Progenitor cell of endocrine pancreas (in vitro differentiated cells): ENCODE measurements around the gene CCDC171. TPM values are rescaled to one million over a fixed set of nuclear protein-coding genes. Genes with fewer than 3 reads are reported as not detected.
"Not testable (repeated sequence)": the region's sequence is repeated elsewhere in the genome, so short reads cannot be mapped to it uniquely, and the experiment has no call there.

Experiments used
- DNase-seq: peaks from one replicate; pipeline ENCODE4 v3.0.0; 2021; ENCODE audit warnings: low spot score; ENCODE audit not compliant: unreplicated experiment
- H3K27ac Mint-ChIP-seq: 2 replicates; pipeline ENCODE4 v1.8.0; 2021; ENCODE audit warnings: mild to moderate bottlenecking, moderate library complexity, mixed read lengths
- H3K27me3 Mint-ChIP-seq: 2 replicates; pipeline ENCODE4 v1.8.0; 2021; ENCODE audit warnings: mixed read lengths
- H3K36me3 Mint-ChIP-seq: 2 replicates; pipeline ENCODE4 v1.8.0; 2022; ENCODE audit warnings: mixed read lengths; ENCODE audit not compliant: insufficient read depth
- H3K4me1 Mint-ChIP-seq: 2 replicates; pipeline ENCODE4 v1.8.0; 2021; ENCODE audit warnings: low read depth, mixed read lengths
- H3K4me3 Mint-ChIP-seq: 2 replicates; pipeline ENCODE4 v1.8.0; 2021; ENCODE audit warnings: low read depth, mild to moderate bottlenecking, moderate library complexity, mixed read lengths
- H3K9me3 Mint-ChIP-seq: 2 replicates; pipeline ENCODE4 v1.8.0; 2021; ENCODE audit warnings: low read depth, mixed read lengths
- CTCF ChIP-seq: fragments of 200-600 bp; sonication (generic); IDR thresholded peaks from one replicate; pipeline ENCODE4 v1.5.0; 2021; ENCODE audit warnings: antibody characterized with exemption, mild to moderate bottlenecking; ENCODE audit not compliant: unreplicated experiment
- total RNA-seq: library from RNA; stranded (reverse); gene quantifications from 2 replicates; pipeline ENCODE4 v1.2.1, GENCODE V29; 2021

CCDC171 gene
- total RNA-seq, 1 donor from 2014 or later, result 5.1 TPM

GRCh38 chr9:15778861-15779260 is 226.0 kb downstream of the CCDC171 start:
- no peak overlapping the region for H3K4me3 Mint-ChIP-seq
- H3K27ac Mint-ChIP-seq, result no peak overlapping the region
- no peaks in the 10 kb centered on the region for H3K36me3 Mint-ChIP-seq
- TF ChIP-seq CTCF, result no peak
- DNase-seq, result no peak
- peaks cover 4% of the 10 kb centered on the region for H3K9me3 Mint-ChIP-seq
- H3K27me3 Mint-ChIP-seq, result no peaks in the 10 kb centered on the region
- no peaks in the 10 kb centered on the region for H3K4me1 Mint-ChIP-seq

GRCh38 chr9:15782106-15782505 is 229.3 kb downstream of the CCDC171 start:
- H3K36me3 Mint-ChIP-seq, result peaks cover 4% of the 10 kb centered on the region
- no peak overlapping the region for H3K4me3 Mint-ChIP-seq
- TF ChIP-seq CTCF, result no peak
- H3K9me3 Mint-ChIP-seq, result no peaks in the 10 kb centered on the region
- peaks cover 1% of the 10 kb centered on the region for H3K4me1 Mint-ChIP-seq
- no peaks in the 10 kb centered on the region for H3K27me3 Mint-ChIP-seq
- DNase-seq, result no peak
- H3K27ac Mint-ChIP-seq, result no peak overlapping the region

- Mint-ChIP-seq H3K9me3 (peaks cover 3% of the 10 kb centered on the region), H3K4me1 (peaks cover 1% of the 10 kb centered on the region), H3K27me3 (no peaks in the 10 kb centered on the region), H3K36me3 (peaks cover 4% of the 10 kb centered on the region), H3K4me3 (no peak overlapping the region), H3K27ac (no peak overlapping the region)
- no peak for DNase-seq
- TF ChIP-seq CTCF, result no peak
Observed at GRCh38 chr9:15785584-15785983, 232.7 kb downstream of the CCDC171 start.

- no peak for DNase-seq
- Mint-ChIP-seq H3K4me1 (peaks cover 1% of the 10 kb centered on the region), H3K4me3 (no peak overlapping the region), H3K27me3 (no peaks in the 10 kb centered on the region), H3K36me3 (peaks cover 4% of the 10 kb centered on the region), H3K27ac (no peak overlapping the region), H3K9me3 (peaks cover 3% of the 10 kb centered on the region)
- TF ChIP-seq CTCF, result no peak
Observed at GRCh38 chr9:15786616-15787015, 233.8 kb downstream of the CCDC171 start.

- not testable (repeated sequence) for H3K4me1 Mint-ChIP-seq, H3K27me3 Mint-ChIP-seq
- peaks cover 48% of the 10 kb centered on the region for H3K9me3 Mint-ChIP-seq
Observed at GRCh38 chr9:15810219-15810899, 257.5 kb downstream of the CCDC171 start.

GRCh38 chr9:15813076-15813475 is 260.2 kb downstream of the CCDC171 start:
- peaks cover 7% of the 10 kb centered on the region for H3K36me3 Mint-ChIP-seq
- H3K4me1 Mint-ChIP-seq, result no peaks in the 10 kb centered on the region
- no peak for TF ChIP-seq CTCF
- no peak overlapping the region for H3K27ac Mint-ChIP-seq
- no peak overlapping the region for H3K4me3 Mint-ChIP-seq
- no peaks in the 10 kb centered on the region for H3K27me3 Mint-ChIP-seq
- no peak for DNase-seq
- H3K9me3 Mint-ChIP-seq, result peaks cover 33% of the 10 kb centered on the region

More at GRCh38 chr9:15810219-15810899, 257.5 kb downstream of the CCDC171 start:
- not testable (repeated sequence) for H3K4me3 Mint-ChIP-seq, H3K36me3 Mint-ChIP-seq, H3K27ac Mint-ChIP-seq, DNase-seq
